Measurements from ENCODE around the gene PAPPA. TPM values are rescaled to one million over a fixed set of nuclear protein-coding genes. Genes with fewer than 3 reads are reported as not detected.

PAPPA gene
- total RNA-seq, 3 donors from 2014 or later: 0.61 to 2.5 (median 1.9) TPM

- TF ChIP-seq, protein P1, sequence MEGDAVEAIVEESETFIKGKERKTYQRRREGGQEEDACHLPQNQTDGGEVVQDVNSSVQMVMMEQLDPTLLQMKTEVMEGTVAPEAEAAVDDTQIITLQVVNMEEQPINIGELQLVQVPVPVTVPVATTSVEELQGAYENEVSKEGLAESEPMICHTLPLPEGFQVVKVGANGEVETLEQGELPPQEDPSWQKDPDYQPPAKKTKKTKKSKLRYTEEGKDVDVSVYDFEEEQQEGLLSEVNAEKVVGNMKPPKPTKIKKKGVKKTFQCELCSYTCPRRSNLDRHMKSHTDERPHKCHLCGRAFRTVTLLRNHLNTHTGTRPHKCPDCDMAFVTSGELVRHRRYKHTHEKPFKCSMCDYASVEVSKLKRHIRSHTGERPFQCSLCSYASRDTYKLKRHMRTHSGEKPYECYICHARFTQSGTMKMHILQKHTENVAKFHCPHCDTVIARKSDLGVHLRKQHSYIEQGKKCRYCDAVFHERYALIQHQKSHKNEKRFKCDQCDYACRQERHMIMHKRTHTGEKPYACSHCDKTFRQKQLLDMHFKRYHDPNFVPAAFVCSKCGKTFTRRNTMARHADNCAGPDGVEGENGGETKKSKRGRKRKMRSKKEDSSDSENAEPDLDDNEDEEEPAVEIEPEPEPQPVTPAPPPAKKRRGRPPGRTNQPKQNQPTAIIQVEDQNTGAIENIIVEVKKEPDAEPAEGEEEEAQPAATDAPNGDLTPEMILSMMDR (IDR thresholded peaks at IDR 0.05): no peak
These were observed 183.4 kb downstream of the PAPPA start for GRCh38 chr9:116337015-116337414.

GRCh38 chr9:116340270-116340669 is 186.7 kb downstream of the PAPPA start:
- intact Hi-C loops (cut with DNase I, micrococcal nuclease): no loop called here
- TF ChIP-seq, protein P1 (IDR thresholded peaks at IDR 0.05): no peak
- H3K4me3 ChIP-seq: no peak overlapping the region
- H3K9me3 ChIP-seq: no peaks in the 10 kb centered on the region
- ATAC-seq: no peak
- DNase-seq: no peak
- no peaks in the 10 kb centered on the region for H3K36me3 ChIP-seq (ENCODE audit: low read depth)
- no peaks in the 10 kb centered on the region for H3K4me1 ChIP-seq (ENCODE audit: low read depth)

More at GRCh38 chr9:116337015-116337414, 183.4 kb downstream of the PAPPA start:
- DNase-seq (no peak), ATAC-seq (no peak)
- Histone ChIP-seq H3K4me1 (ENCODE audit: low read depth) (no peaks in the 10 kb centered on the region), H3K4me3 (no peak overlapping the region), H3K9me3 (no peaks in the 10 kb centered on the region), H3K36me3 (ENCODE audit: low read depth) (no peaks in the 10 kb centered on the region)
- intact Hi-C loops (cut with DNase I, micrococcal nuclease): no loop called here

DNA sequence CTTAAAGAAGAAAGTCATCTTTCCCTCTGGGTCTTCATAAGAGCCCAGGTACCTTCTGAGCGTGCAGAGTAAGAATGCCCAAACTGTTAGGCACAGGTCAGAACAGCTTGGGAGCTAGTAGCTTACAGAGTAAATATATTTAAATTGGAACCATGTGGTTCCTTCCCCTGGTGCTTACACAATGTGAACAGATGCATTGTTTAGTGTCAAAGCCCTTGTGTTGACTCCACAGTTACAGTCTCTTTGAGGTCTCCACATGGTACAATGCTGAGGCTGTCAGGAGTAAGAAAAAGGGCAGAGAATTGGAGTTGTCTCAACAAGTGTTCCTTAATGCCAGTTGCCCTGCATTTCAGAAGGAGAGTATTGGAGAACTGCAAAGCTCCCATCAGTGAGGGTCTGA is 188.5 kb downstream of the PAPPA start:
- H3K36me3 ChIP-seq (ENCODE audit: low read depth): no peaks in the 10 kb centered on the region
- H3K9me3 ChIP-seq: no peaks in the 10 kb centered on the region
- TF ChIP-seq, protein P1 (IDR thresholded peaks at IDR 0.05): no peak
- ATAC-seq (no peak), DNase-seq (no peak)
- no peak overlapping the region for H3K4me3 ChIP-seq
- intact Hi-C loops (cut with DNase I, micrococcal nuclease): no loop called here
- no peaks in the 10 kb centered on the region for H3K4me1 ChIP-seq (ENCODE audit: low read depth)

- TF ChIP-seq, protein P1 (IDR thresholded peaks at IDR 0.05): no peak
- intact Hi-C loops (cut with DNase I, micrococcal nuclease): no loop called here
These were observed 189.3 kb downstream of the PAPPA start for GRCh38 chr9:116342941-116343340.

DNA sequence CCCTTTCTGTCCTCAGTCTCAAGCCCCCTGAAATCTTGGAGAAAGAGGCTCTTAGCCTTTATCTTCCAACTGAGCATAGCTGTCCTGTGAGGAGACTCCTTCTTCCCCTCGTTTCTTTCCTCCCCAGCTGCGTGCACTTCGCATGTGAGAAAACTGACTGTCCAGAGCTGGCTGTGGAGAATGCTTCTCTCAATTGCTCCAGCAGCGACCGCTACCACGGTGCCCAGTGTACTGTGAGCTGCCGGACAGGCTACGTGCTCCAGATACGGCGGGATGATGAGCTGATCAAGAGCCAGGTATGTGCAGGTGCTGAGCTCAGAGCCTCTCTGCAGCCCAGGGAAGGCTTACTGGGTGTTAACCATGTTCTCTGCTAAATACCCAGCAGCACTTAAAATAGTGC is 190.8 kb downstream of the PAPPA start:
- intact Hi-C loops (cut with DNase I, micrococcal nuclease): no loop called here
- TF ChIP-seq, protein P1 (IDR thresholded peaks at IDR 0.05): no peak
- H3K4me1 ChIP-seq (ENCODE audit: low read depth): no peaks in the 10 kb centered on the region
- H3K4me3 ChIP-seq: no peak overlapping the region
- no peaks in the 10 kb centered on the region for H3K9me3 ChIP-seq
- no peak for DNase-seq
- no peaks in the 10 kb centered on the region for H3K36me3 ChIP-seq (ENCODE audit: low read depth)
- no peak for ATAC-seq

More at GRCh38 chr9:116342941-116343340, 189.3 kb downstream of the PAPPA start:
- Histone ChIP-seq H3K36me3 (ENCODE audit: low read depth) (no peaks in the 10 kb centered on the region), H3K9me3 (no peaks in the 10 kb centered on the region), H3K4me3 (no peak overlapping the region), H3K4me1 (ENCODE audit: low read depth) (no peaks in the 10 kb centered on the region)
- DNase-seq (no peak), ATAC-seq (no peak)

- intact Hi-C loops (cut with DNase I, micrococcal nuclease): no loop called here
- TF ChIP-seq, protein P1 (IDR thresholded peaks at IDR 0.05): no peak
- Histone ChIP-seq H3K36me3 (ENCODE audit: low read depth) (no peaks in the 10 kb centered on the region), H3K4me1 (ENCODE audit: low read depth) (no peaks in the 10 kb centered on the region), H3K4me3 (no peak overlapping the region), H3K9me3 (no peaks in the 10 kb centered on the region)
- no peak for DNase-seq
- no peak for ATAC-seq
These were observed 191.8 kb downstream of the PAPPA start for GRCh38 chr9:116345393-116345792.
